Measurements from ENCODE around the gene GOLGA6L22. TPM values are rescaled to one million over a fixed set of nuclear protein-coding genes. Genes with fewer than 3 reads are reported as not detected.
"Not testable (repeated sequence)": the region's sequence is repeated elsewhere in the genome, so short reads cannot be mapped to it uniquely, and the experiment has no call there.

GOLGA6L22 gene, protein sequence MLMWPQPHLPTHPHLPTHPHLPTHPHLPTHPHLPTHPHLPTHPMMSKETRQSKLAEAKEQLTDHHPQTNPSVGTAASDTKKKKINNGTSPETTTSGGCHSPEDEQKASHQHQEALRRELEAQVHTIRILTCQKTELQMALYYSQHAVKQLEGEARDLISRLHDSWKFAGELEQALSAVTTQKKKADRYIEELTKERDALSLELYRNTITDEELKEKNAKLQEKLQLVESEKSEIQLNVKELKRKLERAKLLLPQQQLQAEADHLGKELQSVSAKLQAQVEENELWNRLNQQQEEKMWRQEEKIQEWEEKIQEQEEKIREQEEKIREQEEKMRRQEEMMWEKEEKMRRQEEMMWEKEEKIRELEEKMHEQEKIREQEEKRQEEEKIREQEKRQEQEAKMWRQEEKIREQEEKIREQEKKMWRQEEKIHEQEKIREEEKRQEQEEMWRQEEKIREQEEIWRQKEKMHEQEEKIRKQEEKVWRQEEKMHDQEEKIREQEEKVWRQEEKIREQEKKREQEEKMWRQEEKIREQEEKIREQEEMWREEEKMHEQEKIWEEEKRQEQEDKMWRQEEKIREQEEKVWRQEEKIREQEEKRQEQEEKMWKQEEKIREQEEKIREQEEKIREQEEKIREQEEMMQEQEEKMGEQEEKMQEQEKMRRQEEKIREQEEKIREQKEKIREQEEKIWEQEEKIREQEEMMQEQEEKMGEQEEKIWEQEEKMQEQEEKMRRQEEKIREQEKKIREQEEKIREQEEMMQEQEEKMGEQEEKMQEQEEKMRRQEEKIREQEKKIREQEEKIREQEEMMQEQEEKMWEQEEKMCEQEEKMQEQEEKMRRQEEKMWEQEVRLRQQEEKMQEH
- not detected in 2 replicates for total RNA-seq

GRCh38 chr15:22458603-22459002 lies at the start of gene GOLGA6L22:
Gene GOLGA6L22, plus strand, starts transcription at chr15:22458903. Its CDS starts 91 bp downstream, at chr15:22458994.
- intact Hi-C loops (cut with micrococcal nuclease): not testable (repeated sequence)

DNA sequence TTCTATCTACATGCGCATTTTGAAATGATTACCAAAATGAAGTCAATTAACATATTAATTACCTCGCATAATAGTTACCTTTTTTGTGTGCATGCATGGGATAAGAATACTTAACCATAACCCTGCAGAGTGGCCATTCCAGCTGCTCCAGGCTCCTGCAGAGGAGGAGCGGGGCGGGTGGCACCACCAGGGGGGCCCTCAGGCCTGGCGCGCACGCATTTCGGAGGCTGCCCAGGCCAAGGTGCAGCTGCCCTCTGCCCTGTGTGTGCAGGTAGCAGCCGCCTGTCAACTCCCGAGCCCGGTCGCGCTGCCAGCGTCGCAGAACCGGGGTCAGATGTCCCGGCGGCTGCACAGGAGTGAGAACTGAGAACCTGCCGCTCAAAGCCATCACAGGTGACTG lies 41.4 kb upstream of the GOLGA6L22 start:
- intact Hi-C loops (cut with micrococcal nuclease): not testable (repeated sequence)

GRCh38 chr15:22417795-22418194 lies 40.9 kb upstream of the GOLGA6L22 start:
- intact Hi-C loops (cut with micrococcal nuclease): not testable (repeated sequence)

GRCh38 chr15:22418212-22418611 lies 40.5 kb upstream of the GOLGA6L22 start:
- intact Hi-C loops (cut with micrococcal nuclease): not testable (repeated sequence)

DNA sequence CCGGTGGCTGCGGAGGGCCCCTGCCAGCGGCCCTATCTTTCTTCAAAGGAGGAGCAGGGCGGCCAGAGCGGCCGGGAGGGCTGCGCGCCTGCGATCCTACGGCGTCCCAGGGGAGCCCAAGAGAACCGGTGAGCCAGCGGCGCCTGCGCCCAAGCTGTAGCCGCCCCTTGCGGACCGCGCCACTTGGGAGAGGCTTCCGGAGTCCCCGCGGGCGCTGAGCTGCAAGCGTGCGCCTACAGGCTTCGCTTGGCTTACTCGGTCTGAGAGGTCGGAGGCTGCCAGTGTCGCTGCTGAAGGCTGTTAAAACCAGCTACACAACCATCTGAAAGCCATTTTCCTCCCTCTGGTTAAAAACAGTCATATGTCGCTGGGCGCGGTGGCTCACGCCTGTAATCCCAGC lies 40.0 kb upstream of the GOLGA6L22 start:
- intact Hi-C loops (cut with micrococcal nuclease): not testable (repeated sequence)

GRCh38 chr15:22420340-22420739 lies 38.4 kb upstream of the GOLGA6L22 start:
- intact Hi-C loops (cut with micrococcal nuclease): not testable (repeated sequence)

DNA sequence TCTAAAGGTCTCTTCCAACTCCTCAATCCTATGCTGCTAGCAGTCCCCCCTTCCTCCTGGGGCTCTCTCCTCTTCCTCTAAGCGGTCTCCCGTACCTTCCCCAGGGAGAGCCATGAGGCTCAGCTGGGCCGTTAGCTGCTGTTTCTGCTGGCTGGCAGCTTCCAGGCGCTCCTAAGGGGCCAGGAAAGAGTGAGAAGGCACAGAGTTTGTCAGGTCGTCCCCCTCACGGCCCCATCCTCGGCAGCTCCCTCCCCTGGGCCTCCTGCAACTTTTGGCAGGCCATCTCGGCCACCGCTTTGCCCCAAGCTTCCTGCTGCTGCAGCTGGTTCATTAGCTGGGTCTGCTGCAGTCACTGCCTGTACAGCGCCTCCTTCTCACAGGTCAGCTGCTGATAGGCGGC lies 29.3 kb upstream of the GOLGA6L22 start:
- intact Hi-C loops (cut with micrococcal nuclease): not testable (repeated sequence)

DNA sequence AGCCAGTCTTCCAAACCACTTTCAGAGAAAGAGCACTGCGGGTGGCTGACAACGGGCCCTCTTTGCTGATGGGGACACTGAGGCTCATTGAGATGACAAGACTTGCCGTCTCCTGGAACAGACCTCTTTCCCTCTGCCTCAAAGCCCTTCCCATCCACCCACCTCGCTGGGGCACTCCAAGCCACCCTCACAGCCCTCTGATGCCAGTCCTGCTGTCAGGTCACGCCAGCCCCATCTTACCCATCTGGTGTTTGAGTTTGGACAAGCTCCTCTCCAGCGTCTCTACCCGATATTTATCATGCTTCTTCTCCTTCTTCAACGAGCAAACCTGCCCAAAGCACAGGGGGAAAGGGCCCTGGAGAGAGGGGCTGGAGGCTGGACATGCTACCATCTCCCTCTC lies 27.0 kb upstream of the GOLGA6L22 start:
- intact Hi-C loops (cut with micrococcal nuclease): not testable (repeated sequence)

DNA sequence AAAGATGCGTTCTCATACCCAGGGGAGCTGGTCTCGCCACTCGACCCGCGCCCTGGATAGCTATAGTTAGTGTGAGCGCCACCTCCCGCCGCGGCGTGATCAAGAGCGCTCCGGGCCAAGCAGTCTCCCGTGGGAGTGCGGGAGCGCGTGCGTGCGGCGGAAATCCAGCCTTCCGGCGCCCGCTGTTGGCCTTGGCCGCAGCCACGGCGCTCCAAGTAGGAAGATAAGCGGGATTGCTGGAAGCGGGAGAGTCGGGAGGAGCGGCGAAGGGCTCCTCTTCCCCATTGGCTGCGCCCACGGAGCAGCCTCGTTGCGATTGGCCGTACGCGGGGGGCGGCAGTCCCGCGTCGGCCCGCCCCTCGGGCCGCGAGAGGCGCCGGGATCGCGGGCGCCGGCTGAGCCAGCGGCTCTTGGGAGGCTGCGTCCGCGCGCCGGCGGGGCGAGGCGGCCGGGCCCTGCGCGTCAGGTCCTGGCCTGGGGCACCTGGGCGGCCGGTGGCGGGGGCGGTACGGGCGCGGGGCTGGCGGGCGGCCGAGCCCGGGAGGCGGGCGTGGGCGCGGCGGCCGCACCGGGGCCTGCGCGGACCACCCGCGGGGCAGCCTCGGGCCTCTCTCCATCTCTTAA lies 35.9 kb downstream of the GOLGA6L22 start:
- intact Hi-C loops (cut with micrococcal nuclease): not testable (repeated sequence)

DNA sequence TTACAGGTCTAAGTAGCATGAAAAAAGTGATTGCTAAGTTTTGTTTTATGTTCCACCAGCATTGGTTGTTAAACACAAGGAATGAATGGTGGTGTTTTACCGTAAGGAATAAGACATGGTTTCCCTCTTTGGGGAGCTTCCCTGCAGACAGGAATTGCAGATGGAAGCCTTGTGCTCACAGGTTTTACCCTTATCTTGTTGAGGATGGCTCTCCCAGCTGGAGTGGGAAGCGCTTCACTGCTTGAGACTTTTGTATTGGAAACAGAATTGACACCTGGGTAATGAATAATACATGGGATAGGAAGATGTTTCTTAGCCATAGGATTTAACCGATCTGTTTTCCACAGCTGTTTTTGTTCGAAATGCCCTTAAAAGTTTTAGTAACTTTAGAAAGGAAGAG lies 38.5 kb downstream of the GOLGA6L22 start:
- intact Hi-C loops (cut with micrococcal nuclease): not testable (repeated sequence)

- intact Hi-C loops (cut with micrococcal nuclease): not testable (repeated sequence)
Measured at GRCh38 chr15:22498220-22498925, 39.7 kb downstream of the GOLGA6L22 start.

- intact Hi-C loops (cut with micrococcal nuclease): not testable (repeated sequence)
Measured at GRCh38 chr15:22502272-22502671, 43.6 kb downstream of the GOLGA6L22 start.

- intact Hi-C loops (cut with micrococcal nuclease): not testable (repeated sequence)
Measured at GRCh38 chr15:22506959-22507358, 48.3 kb downstream of the GOLGA6L22 start.

DNA sequence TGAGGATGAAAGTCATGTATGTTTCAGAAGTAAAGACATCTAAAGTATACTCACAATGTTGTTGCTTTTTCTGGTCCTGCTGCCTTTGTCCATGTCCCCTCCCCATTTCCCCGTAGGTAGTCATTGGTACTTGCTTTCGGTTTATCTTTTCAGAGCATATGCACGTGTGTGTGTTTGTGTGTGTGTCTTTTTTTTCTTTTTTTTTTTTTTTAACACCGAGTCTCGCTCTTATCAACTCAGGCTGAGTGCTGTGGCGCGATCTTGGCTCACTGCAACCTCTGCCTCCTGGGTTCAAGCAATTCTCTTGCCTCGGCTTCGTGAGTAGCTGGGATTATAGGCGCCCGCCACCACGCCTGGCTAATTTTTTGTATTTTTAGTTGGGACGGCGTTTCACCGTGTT lies 57.4 kb downstream of the GOLGA6L22 start:
- intact Hi-C loops (cut with micrococcal nuclease): not testable (repeated sequence)
